Liver (tissue), 9 donors: Measurements from ENCODE around the gene STX17. TPM values are rescaled to one million over a fixed set of nuclear protein-coding genes. Genes with fewer than 3 reads are reported as not detected.

Experiments used
- DNase-seq: peaks from one replicate; pipeline ENCODE4 v3.0.0-alpha.2; 2017; ENCODE audit warnings: low spot score
- H3K27ac ChIP-seq, 2 donors: one replicate each; pipeline ENCODE4 v1.7.0; 2013; ENCODE audit warnings: inconsistent platforms in 2 of 2, low read length in 2 of 2, control low read depth in 1 of 2, low read depth in 1 of 2, mild to moderate bottlenecking in 1 of 2
- H3K27me3 ChIP-seq, 4 donors: one replicate each; pipeline versions ENCODE4 v1.6.1 to v1.7.0; 2013; ENCODE audit warnings: low read length in 3 of 4, inconsistent platforms in 1 of 4, mild to moderate bottlenecking in 1 of 4, moderate library complexity in 1 of 4; ENCODE audit not compliant: control insufficient read depth in 4 of 4, insufficient read depth in 4 of 4
- H3K36me3 ChIP-seq, 4 donors: one replicate each; pipeline versions ENCODE4 v1.6.1 to v1.7.0; 2013; ENCODE audit warnings: low read length in 3 of 4, mild to moderate bottlenecking in 3 of 4, low read depth in 1 of 4, moderate library complexity in 1 of 4; ENCODE audit not compliant: control insufficient read depth in 4 of 4, insufficient read depth in 3 of 4
- H3K4me1 ChIP-seq, 4 donors: one replicate each; pipeline versions ENCODE4 v1.6.1 to v1.7.0; 2013; ENCODE audit warnings: low read length in 3 of 4, mild to moderate bottlenecking in 3 of 4, moderate library complexity in 1 of 4; ENCODE audit not compliant: control insufficient read depth in 4 of 4, insufficient read depth in 4 of 4
- H3K4me3 ChIP-seq, 3 donors: one replicate each; pipeline versions ENCODE4 v1.6.1 to v1.7.0; 2013; ENCODE audit warnings: low read length in 3 of 3, control low read depth in 1 of 3, low read depth in 1 of 3, mild to moderate bottlenecking in 1 of 3
- H3K9ac ChIP-seq, 2 donors: one replicate each; pipeline ENCODE4 v1.7.0; 2013; ENCODE audit warnings: low read length in 2 of 2, mild to moderate bottlenecking in 2 of 2, moderate library complexity in 2 of 2, control low read depth in 1 of 2, low read depth in 1 of 2
- H3K9me3 ChIP-seq, 4 donors: one replicate each; pipeline versions ENCODE4 v1.6.1 to v1.7.0; 2013; ENCODE audit warnings: low read length in 3 of 4; ENCODE audit not compliant: control insufficient read depth in 4 of 4
- EGR1 ChIP-seq, 2 donors: IDR thresholded peaks; 2 replicates each; pipeline ENCODE4 v1.6.1; 2016 to 2018; ENCODE audit warnings: antibody characterized with exemption in 2 of 2, low read depth in 2 of 2
- FOXA1 ChIP-seq: IDR thresholded peaks from 2 replicates; pipeline ENCODE4 v1.6.1; 2016; ENCODE audit warnings: antibody characterized with exemption
- FOXA2 ChIP-seq: IDR thresholded peaks from 2 replicates; pipeline ENCODE4 v1.6.1; 2016; ENCODE audit warnings: antibody characterized with exemption
- GABPA ChIP-seq, 2 donors: IDR thresholded peaks in 1 of 2; conservative IDR thresholded peaks in 1 of 2; 2 replicates each; pipeline ENCODE4 v1.6.1; 2016; ENCODE audit warnings: antibody characterized with exemption in 2 of 2, mild to moderate bottlenecking in 1 of 2, moderate library complexity in 1 of 2
- HNF4A ChIP-seq, 2 donors: conservative IDR thresholded peaks; 2 replicates each; pipeline ENCODE4 v1.6.1; 2016; ENCODE audit warnings: antibody characterized with exemption in 2 of 2, mild to moderate bottlenecking in 2 of 2
- HNF4G ChIP-seq: IDR thresholded peaks from 2 replicates; pipeline ENCODE4 v1.6.1; 2016; ENCODE audit warnings: antibody characterized with exemption
- JUND ChIP-seq, 2 donors: IDR thresholded peaks; 2 replicates each; pipeline ENCODE4 v1.6.1; 2016; ENCODE audit warnings: antibody characterized with exemption in 2 of 2
- MAX ChIP-seq: IDR thresholded peaks from 2 replicates; pipeline ENCODE4 v1.6.1; 2016; ENCODE audit warnings: antibody characterized with exemption
- NR2F2 ChIP-seq: IDR thresholded peaks from 2 replicates; pipeline ENCODE4 v1.6.1; 2016; ENCODE audit warnings: antibody characterized with exemption
- RAD21 ChIP-seq, 2 donors: IDR thresholded peaks; 2 replicates each; pipeline ENCODE4 v1.6.1; 2016; ENCODE audit warnings: antibody characterized with exemption in 2 of 2, mild to moderate bottlenecking in 2 of 2
- REST ChIP-seq: IDR thresholded peaks from 2 replicates; pipeline ENCODE4 v1.6.1; 2016; ENCODE audit warnings: antibody characterized with exemption, mild to moderate bottlenecking
- RXRA ChIP-seq, 2 donors: IDR thresholded peaks; 2 replicates each; pipeline ENCODE4 v1.6.1; 2017 to 2018; ENCODE audit warnings: antibody characterized with exemption in 2 of 2, mild to moderate bottlenecking in 1 of 2
- YY1 ChIP-seq: IDR thresholded peaks from 2 replicates; pipeline ENCODE4 v1.6.1; 2016; ENCODE audit warnings: antibody characterized with exemption, mild to moderate bottlenecking
- ZBTB33 ChIP-seq: IDR thresholded peaks from 2 replicates; pipeline ENCODE4 v1.6.1; 2016; ENCODE audit warnings: antibody characterized with exemption
- WGBS: extraction: QIAGEN DNeasy Blood & Tissue Kit; methylation state at CpG from one replicate; pipeline ENCODE4 v1.1.7; 2013; 5-methylcytosine and 5-hydroxymethylcytosine counted together
- polyA plus RNA-seq, 2 donors: library from polyadenylated mRNA; stranded (reverse) in 1 of 2; unstranded in 1 of 2; fragments of 200-250 nt in 1 of 2; fragments of >200 nt in 1 of 2; fragmentation: Nextera tagmentation in 1 of 2; extraction: Ambion mirVana in 1 of 2; gene quantifications; one replicate each; pipeline versions ENCODE4 v1.2.1 to v1.2.3, GENCODE V29; 2013 to 2015
- total RNA-seq, 2 donors: library from RNA; depleted of rRNA; stranded (reverse); fragments of >200 nt; gene quantifications; one replicate each; pipeline ENCODE4 v1.2.3, GENCODE V29; 2014
- donor health status: healthy.
- donor health status: healthy.
- donor health status: healthy.
- donor health status: healthy.
- donor health status: healthy.

STX17 gene
- total and polyA plus RNA-seq, 4 donors: 8.3 to 30.9 (median 21.2) TPM

- WGBS: 74% methylated on average over 2 of the region's 2 CpGs
- no peak for TF ChIP-seq GABPA (IDR thresholded peaks at IDR 0.05 in 1 of 2, conservative IDR thresholded peaks at IDR 0.05 in 1 of 2)
- H3K9me3 ChIP-seq: no peaks in the 10 kb centered on the region
- peaks cover 4 to 47% (median 32%) of the 10 kb centered on the region in 4 donors for H3K36me3 ChIP-seq
- no peaks in the 10 kb centered on the region for H3K27me3 ChIP-seq
- H3K4me3 ChIP-seq: no peak overlapping the region
- H3K9ac ChIP-seq: no peak overlapping the region
- no peaks in the 10 kb centered on the region for H3K4me1 ChIP-seq
- H3K27ac ChIP-seq: no peak overlapping the region
- DNase-seq: no peak
Observed at GRCh38 chr9:99966001-99966400, 59.5 kb downstream of the STX17 start.

GRCh38 chr9:99966716-99967115, 60.3 kb downstream of the STX17 start:
- Histone ChIP-seq H3K27me3 (no peaks in the 10 kb centered on the region), H3K9ac (no peak overlapping the region), H3K4me3 (no peak overlapping the region), H3K9me3 (no peaks in the 10 kb centered on the region), H3K4me1 (no peaks in the 10 kb centered on the region), H3K36me3 (peaks cover 4 to 44% (median 27%) of the 10 kb centered on the region in 4 donors), H3K27ac (no peak overlapping the region)
- 90% methylated on average over 2 of the region's 2 CpGs for WGBS
- no peak for DNase-seq
- TF ChIP-seq NR2F2: peak; percentile 36
- TF ChIP-seq RXRA (IDR thresholded peaks at IDR 0.05): no peak

GRCh38 chr9:99967457-99967856, 61.0 kb downstream of the STX17 start:
- no peaks in the 10 kb centered on the region for H3K27me3 ChIP-seq
- 91% methylated on average over 2 of the region's 2 CpGs for WGBS
- no peak overlapping the region for H3K27ac ChIP-seq
- TF ChIP-seq EGR1 (IDR thresholded peaks at IDR 0.05; ENCODE audit: low read depth in 2 of 2) (no peak), YY1 (no peak), ZBTB33 (no peak), JUND (IDR thresholded peaks at IDR 0.05) (no peak), MAX (no peak), HNF4A (conservative IDR thresholded peaks at IDR 0.05) (no peak), FOXA2 (no peak), NR2F2 (no peak), REST (no peak), HNF4G (no peak), RAD21 (IDR thresholded peaks at IDR 0.05) (no peak), FOXA1 (no peak), RXRA (IDR thresholded peaks at IDR 0.05) (no peak)
- H3K36me3 ChIP-seq: peaks cover 4 to 42% (median 27%) of the 10 kb centered on the region in 4 donors
- H3K4me1 ChIP-seq: no peaks in the 10 kb centered on the region
- no peak overlapping the region for H3K4me3 ChIP-seq
- H3K9me3 ChIP-seq: no peaks in the 10 kb centered on the region
- no peak overlapping the region for H3K9ac ChIP-seq
- DNase-seq: no peak
